GM21526 (cell line): ENCODE results near the gene RIC8A.
"Not testable (repeated sequence)": the region's sequence is repeated elsewhere in the genome, so short reads cannot be mapped to it uniquely, and the experiment has no call there.

Experiments used
- ATAC-seq: cut with Tn5 transposase; IDR thresholded peaks from one replicate; pipeline ENCODE4 v1.9.1; 2021; ENCODE audit warnings: moderate library complexity; ENCODE audit not compliant: unreplicated experiment, low FRiP score

Gene RIC8A

DNA sequence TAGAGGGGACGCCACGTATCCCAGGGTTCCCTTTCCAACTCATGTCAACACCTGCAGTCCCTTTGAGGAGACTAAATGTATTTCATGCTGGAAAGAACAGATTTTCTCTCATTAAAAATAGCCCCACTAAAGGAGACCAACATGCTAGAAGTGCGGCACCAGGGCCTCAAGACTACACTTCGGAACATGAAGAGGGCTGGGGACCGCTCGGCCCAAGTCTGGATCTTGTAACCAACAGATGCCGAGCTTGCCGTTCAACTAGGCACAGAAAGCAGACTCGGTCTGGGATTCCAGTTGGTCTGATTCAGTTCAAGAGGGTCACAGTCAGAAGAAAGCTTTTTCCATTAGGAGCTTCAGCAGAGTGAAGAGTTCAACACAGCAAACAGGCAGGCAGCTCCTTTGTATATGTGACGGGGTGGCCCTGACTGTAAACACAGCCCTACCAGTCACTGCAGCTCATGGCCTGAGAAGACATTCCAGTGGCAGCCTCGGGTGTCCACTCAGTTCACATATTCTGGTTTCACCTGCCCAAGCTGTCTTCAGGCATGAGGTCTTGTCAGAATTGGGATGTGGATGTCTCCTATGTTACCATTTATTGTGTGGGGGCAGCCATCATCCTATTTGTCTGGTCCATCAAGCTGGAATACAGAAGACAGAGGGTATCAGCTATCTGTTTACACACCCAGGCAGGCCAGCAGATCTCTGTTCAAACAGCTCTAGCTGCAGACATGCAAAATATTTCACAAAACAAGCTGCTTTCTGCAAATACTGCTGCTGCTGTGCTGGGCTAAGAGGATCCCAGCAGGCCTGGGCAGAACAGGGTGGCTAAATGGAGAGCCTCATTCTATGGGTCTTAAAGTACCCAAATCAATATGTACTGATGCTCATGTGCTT is 8.8 kb downstream of the RIC8A start:
- no peak for ATAC-seq

GRCh38 chr11:217704-218103 is 10.2 kb downstream of the RIC8A start:
- ATAC-seq, result no peak

DNA sequence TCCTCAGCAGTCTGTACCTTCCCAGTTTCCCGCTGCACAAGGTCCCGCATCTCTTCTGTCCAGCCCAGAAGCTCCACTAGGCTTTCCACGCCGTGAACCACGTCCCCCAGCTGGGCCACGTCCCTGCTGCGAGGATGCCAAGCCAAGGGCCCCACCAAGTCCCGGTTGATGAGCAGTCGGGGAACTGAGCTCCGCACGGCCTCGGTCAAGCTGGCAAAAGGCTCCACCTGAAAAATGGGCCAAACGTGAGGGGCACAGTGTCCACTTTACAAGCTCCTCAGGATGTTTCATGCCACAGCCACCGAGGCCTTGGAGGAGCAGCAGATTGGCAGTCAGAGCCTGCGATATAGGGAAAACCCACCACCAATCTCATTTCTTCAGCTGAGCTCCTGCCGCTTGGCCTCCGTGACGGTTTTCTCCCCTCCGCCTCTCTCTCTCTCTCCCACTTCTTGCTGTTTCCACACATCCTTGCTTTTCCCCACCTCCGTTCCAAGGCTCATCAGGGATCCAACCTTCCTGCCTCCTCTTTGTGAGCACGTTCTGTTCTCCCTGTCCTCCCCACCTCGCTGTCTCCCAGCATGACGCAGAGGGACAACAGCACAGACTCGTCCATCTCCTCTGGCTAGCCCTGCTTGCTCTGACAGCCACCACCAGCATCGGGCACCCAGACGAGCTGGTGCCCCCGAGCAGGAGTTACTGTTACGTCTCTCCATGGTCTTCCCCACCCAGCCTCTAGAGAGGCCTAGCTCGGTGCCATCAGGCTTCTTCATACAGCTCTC is 11.5 kb downstream of the RIC8A start:
- no peak for ATAC-seq

DNA sequence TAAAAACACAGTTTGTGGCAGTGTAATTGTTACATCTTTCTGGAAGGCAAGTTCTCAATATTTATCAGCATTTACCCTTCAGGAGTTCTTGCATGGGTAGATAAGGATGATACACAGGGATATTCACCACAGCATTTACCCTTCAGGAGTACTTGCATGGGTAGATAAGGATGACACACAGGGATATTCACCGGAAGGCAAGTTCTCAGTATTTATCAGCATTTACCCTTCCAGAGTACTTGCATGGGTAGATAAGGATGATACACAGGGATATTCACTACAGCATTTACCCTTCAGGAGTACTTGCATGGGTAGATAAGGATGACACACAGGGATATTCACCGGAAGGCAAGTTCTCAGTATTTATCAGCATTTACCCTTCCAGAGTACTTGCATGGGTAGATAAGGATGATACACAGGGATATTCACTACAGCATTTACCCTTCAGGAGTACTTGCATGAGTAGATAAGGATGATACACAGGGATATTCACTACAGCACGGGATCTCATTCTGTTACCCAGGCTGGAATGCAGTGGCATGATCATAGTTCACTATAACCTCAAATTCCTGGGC is 13.2 kb downstream of the RIC8A start:
- ATAC-seq, result not testable (repeated sequence)

DNA sequence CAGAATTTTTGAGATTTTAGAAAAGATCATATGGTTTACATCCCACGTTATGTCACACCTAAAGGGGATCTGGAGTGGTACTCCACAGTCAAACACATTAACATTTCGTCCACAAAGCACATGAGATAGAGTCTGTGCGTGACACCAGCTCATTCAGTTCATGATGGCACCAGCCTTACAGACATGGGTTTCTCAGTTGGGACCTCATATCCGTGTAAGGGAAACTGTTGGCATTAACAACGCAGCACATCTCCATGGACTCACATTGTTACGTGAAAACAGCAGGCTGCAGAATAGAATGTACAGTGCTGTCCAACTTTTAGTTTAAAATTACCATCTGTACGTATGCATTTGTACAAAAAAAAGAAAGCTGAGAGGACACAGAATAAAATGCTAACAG is 14.0 kb downstream of the RIC8A start:
- no peak for ATAC-seq

- ATAC-seq, result no peak
These were observed 14.7 kb downstream of the RIC8A start for GRCh38 chr11:221998-222789.

DNA sequence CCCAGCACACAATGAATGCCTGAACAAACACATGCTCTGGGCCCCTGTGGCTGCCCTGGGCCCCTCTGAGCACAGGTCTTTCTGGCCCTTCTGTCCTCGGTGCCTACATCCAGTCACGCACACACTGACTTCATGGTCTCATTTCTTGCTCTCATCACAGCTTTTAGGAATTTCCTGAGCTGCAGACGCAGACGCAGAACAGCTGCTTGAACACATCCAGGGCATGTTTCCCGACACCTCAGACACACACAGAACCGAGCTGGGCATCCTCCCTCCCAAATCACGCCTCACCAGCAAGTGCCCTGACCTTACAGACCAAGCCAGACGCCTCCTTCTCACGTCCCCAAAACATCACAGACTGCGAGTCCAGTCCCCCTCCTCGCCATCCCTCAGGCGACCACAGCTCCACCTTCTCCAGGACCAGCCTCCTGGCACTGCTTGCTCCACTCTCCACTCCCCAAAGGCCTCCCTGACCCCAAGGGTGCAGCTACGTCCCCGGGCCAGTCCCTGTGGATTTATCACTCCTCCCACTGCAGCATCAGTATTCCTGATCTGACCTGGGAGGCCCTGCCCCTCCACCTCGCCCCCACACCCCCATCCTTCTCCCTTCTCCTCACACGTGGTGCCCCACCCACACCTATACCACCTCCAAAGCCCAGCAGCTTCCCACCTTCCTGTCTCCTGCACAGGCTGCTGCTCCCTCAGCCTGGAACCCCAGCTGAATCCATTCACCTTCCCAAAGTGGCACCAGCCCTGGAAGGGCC is 15.7 kb downstream of the RIC8A start:
- ATAC-seq, result no peak

GRCh38 chr11:223884-224283 is 16.4 kb downstream of the RIC8A start:
- ATAC-seq, result no peak

- no peak for ATAC-seq
These were observed 16.9 kb downstream of the RIC8A start for GRCh38 chr11:224424-224823.

DNA sequence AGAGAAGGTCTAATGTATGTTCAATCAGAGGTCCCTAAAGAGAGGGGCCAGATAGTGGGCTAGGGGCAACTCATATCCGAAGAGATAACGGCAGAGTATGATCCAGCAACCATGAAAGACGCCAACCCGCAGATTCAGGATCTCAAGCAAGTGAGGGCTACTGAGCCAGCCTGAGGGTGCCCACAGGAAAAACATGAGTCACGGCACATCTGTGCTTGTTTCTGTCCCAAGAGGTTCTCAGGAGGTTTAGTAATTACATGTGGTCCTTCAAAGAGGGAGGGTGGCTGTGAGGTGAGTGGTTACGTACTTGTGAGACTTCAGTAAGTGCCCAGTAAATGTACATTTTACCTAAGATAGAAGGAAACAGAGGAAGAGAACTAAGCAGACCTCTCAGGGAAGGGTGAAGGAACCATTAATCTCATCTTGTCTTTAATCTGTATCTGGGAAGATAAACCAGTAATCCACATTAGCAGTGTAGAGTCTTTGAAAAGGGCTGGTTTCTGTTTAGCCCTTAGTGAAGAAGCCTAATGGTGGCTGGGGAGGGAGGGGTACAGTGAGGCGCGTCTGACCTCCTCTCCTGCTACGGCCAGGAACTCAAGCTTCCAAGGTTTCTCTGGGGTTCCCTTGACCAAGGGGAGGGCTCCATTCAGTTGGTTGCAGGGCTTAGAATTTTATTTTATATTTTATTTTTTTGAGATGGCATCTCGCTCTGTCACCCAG is 18.4 kb downstream of the RIC8A start:
- ATAC-seq, result no peak

- ATAC-seq, result no peak
These were observed 20.4 kb downstream of the RIC8A start for GRCh38 chr11:227824-228379.

GRCh38 chr11:230431-230830 is 22.9 kb downstream of the RIC8A start:
- ATAC-seq, result no peak

GRCh38 chr11:232783-233565 is 25.5 kb downstream of the RIC8A start:
- ATAC-seq, result no peak

DNA sequence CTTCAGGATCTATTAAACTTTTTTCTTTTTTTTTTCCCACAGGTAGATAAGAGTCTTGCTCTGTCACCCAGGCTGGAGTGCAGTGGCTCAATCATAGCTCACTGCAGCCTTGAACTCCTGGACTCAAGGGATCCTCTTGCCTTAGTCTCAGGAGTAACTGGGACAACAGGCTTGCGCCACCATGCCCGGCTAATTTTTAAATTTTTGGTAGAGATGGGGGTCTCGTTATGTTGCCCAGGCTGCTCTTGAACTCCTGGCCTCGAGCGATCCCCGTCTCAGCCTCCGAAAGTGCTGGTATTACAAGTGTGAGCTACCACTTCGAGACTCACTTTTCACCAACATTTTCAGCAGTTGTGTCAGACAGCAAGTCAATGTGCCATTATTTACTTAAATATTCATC is 27.7 kb downstream of the RIC8A start:
- ATAC-seq, result no peak

DNA sequence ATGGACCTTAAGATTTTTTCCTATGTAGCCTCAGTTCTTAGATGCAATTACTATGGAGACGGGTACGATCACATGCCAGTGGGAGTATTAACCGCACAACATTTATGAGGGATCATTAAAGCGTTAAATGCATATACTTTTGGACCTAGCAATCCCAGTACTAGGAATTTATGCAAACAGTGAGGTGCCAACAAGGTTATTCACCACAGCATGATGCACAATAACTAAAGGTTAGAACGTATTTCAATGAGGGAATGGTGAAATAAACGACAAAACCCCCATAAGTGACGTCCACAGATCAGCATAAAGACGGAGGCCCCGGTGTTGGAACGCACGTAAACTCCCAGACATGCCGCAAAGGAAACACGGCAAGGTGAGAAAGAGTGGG is 28.1 kb downstream of the RIC8A start:
- ATAC-seq, result peak; percentile 17

- ATAC-seq, result peak; percentile 72
These were observed 28.7 kb downstream of the RIC8A start, which contains the start of gene SIRT3 for GRCh38 chr11:235997-236773. Gene SIRT3 (minus strand): TSS chr11:236342. CDS start chr11:236328, 14 bp downstream.
